Measurements from ENCODE around the gene TRPM2. TPM values are rescaled to one million over a fixed set of nuclear protein-coding genes. Genes with fewer than 3 reads are reported as not detected.

Gene TRPM2
- total RNA-seq, 1 experiment from 2014 or later, result not detected

GRCh38 chr21:44365251-44365966, 12.0 kb downstream of the TRPM2 start:
- no TSS peak for BruUV-seq (replicated peaks)
- no peaks in the 10 kb centered on the region for H3K4me1 Mint-ChIP-seq (ENCODE audit: low read depth, unreplicated experiment)
- H3K36me3 Mint-ChIP-seq (ENCODE audit: insufficient read depth, unreplicated experiment), result no peaks in the 10 kb centered on the region

GRCh38 chr21:44365967-44366585, 12.7 kb downstream of the TRPM2 start:
- H3K9me3 Mint-ChIP-seq (ENCODE audit: low read depth, unreplicated experiment), result no peaks in the 10 kb centered on the region
- intact Hi-C loops (cut with micrococcal nuclease; ENCODE audit: unreplicated experiment), result no loop called here

More at GRCh38 chr21:44365251-44365966, 12.0 kb downstream of the TRPM2 start:
- intact Hi-C loops (cut with micrococcal nuclease; ENCODE audit: unreplicated experiment), result no loop called here
- DNase-seq, result no peak
- Mint-ChIP-seq H3K27ac (ENCODE audit: unreplicated experiment) (no peak overlapping the region), H3K9me3 (ENCODE audit: low read depth, unreplicated experiment) (no peaks in the 10 kb centered on the region), H3K4me3 (ENCODE audit: low read depth, unreplicated experiment) (no peak overlapping the region), H3K27me3 (ENCODE audit: unreplicated experiment) (peaks cover 59% of the 10 kb centered on the region)
- TF ChIP-seq CTCF (IDR thresholded peaks at IDR 0.05; ENCODE audit: unreplicated experiment), result no peak
- CTCF ChIA-PET, result no interaction called here

GRCh38 chr21:44366586-44367211, 13.3 kb downstream of the TRPM2 start:
- H3K9me3 Mint-ChIP-seq (ENCODE audit: low read depth, unreplicated experiment), result no peaks in the 10 kb centered on the region
- H3K36me3 Mint-ChIP-seq (ENCODE audit: insufficient read depth, unreplicated experiment), result no peaks in the 10 kb centered on the region
- no TSS peak for BruUV-seq (replicated peaks)
- H3K4me1 Mint-ChIP-seq (ENCODE audit: low read depth, unreplicated experiment), result no peaks in the 10 kb centered on the region
- intact Hi-C loops (cut with micrococcal nuclease; ENCODE audit: unreplicated experiment), result no loop called here
- no peak overlapping the region for H3K4me3 Mint-ChIP-seq (ENCODE audit: low read depth, unreplicated experiment)
- H3K27ac Mint-ChIP-seq (ENCODE audit: unreplicated experiment), result no peak overlapping the region
- H3K27me3 Mint-ChIP-seq (ENCODE audit: unreplicated experiment), result peaks cover 61% of the 10 kb centered on the region
- CTCF ChIA-PET, result no interaction called here
- TF ChIP-seq CTCF (IDR thresholded peaks at IDR 0.05; ENCODE audit: unreplicated experiment), result no peak
- no peak for DNase-seq

More at GRCh38 chr21:44365967-44366585, 12.7 kb downstream of the TRPM2 start:
- Mint-ChIP-seq H3K27me3 (ENCODE audit: unreplicated experiment) (peaks cover 59% of the 10 kb centered on the region), H3K4me3 (ENCODE audit: low read depth, unreplicated experiment) (no peak overlapping the region), H3K27ac (ENCODE audit: unreplicated experiment) (no peak overlapping the region), H3K4me1 (ENCODE audit: low read depth, unreplicated experiment) (no peaks in the 10 kb centered on the region), H3K36me3 (ENCODE audit: insufficient read depth, unreplicated experiment) (no peaks in the 10 kb centered on the region)
- no peak for DNase-seq
- CTCF ChIA-PET, result no interaction called here
- no TSS peak for BruUV-seq (replicated peaks)
- TF ChIP-seq CTCF (IDR thresholded peaks at IDR 0.05; ENCODE audit: unreplicated experiment), result no peak

GRCh38 chr21:44368711-44369446, 15.5 kb downstream of the TRPM2 start:
- no peak for TF ChIP-seq CTCF (IDR thresholded peaks at IDR 0.05; ENCODE audit: unreplicated experiment)
- no TSS peak for BruUV-seq (replicated peaks)
- DNase-seq, result no peak
- no peaks in the 10 kb centered on the region for H3K36me3 Mint-ChIP-seq (ENCODE audit: insufficient read depth, unreplicated experiment)
- H3K27ac Mint-ChIP-seq (ENCODE audit: unreplicated experiment), result no peak overlapping the region
- intact Hi-C loops (cut with micrococcal nuclease; ENCODE audit: unreplicated experiment), result no loop called here
- H3K4me3 Mint-ChIP-seq (ENCODE audit: low read depth, unreplicated experiment), result peak overlapping the region; percentile 14
- CTCF ChIA-PET, result no interaction called here
- no peaks in the 10 kb centered on the region for H3K9me3 Mint-ChIP-seq (ENCODE audit: low read depth, unreplicated experiment)
- H3K4me1 Mint-ChIP-seq (ENCODE audit: low read depth, unreplicated experiment), result no peaks in the 10 kb centered on the region
- peaks cover 67% of the 10 kb centered on the region for H3K27me3 Mint-ChIP-seq (ENCODE audit: unreplicated experiment)
